H1 (cell line): ENCODE measurements around the gene UMODL1.

Experiments used
- ASH2L ChIP-seq: fragments of 200-600, 300-600 bp; sonication (generic); IDR thresholded peaks from one replicate; pipeline ENCODE4 v1.7.1; 2017; ENCODE audit warnings: low read length
- CHD1 ChIP-seq: IDR thresholded peaks from 2 replicates; pipeline ENCODE4 v1.6.1; 2012; ENCODE audit warnings: low read depth, low read length, improper control_type of control experiment
- EP300 ChIP-seq, 2 experiments: IDR thresholded peaks; 1 replicate in 1 of 2; 2 replicates in 1 of 2; pipeline ENCODE4 v1.6.1; 2011 to 2012; ENCODE audit warnings: low read depth in 2 of 2, low read length in 2 of 2, mild to moderate bottlenecking in 2 of 2, borderline replicate concordance in 1 of 2, inconsistent platforms in 1 of 2, moderate library complexity in 1 of 2
- POLR2A ChIP-seq, 2 experiments: IDR thresholded peaks; 1 replicate in 1 of 2; 2 replicates in 1 of 2; pipeline ENCODE4 v1.6.1; 2011; ENCODE audit warnings: low read depth in 2 of 2, low read length in 2 of 2, mild to moderate bottlenecking in 2 of 2; ENCODE audit errors: control extremely low read depth in 1 of 2
- YY1 ChIP-seq: IDR thresholded peaks from 2 replicates; pipeline ENCODE4 v1.6.1; 2011; ENCODE audit warnings: low read depth, mild to moderate bottlenecking, low read length
- TF ChIP-seq, protein P1 (sequence below): fragments of 300-600 bp; sonication (generic); IDR thresholded peaks from 2 replicates; pipeline ENCODE4 v1.7.1; 2012; ENCODE audit warnings: low read length, moderate library complexity, mild to moderate bottlenecking, inconsistent platforms; ENCODE audit not compliant: insufficient replicate concordance
- TF ChIP-seq, protein P2 (sequence below): IDR thresholded peaks from 2 replicates; pipeline ENCODE4 v1.6.1; 2012; ENCODE audit warnings: inconsistent platforms
- TF ChIP-seq, protein P3 (sequence below): IDR thresholded peaks from 2 replicates; pipeline ENCODE4 v1.6.1; 2012; ENCODE audit warnings: inconsistent platforms
- TF ChIP-seq, protein P4 (sequence below), 3 experiments: IDR thresholded peaks; 1 replicate in 2 of 3; 2 replicates in 1 of 3; pipeline versions ENCODE4 v1.5.1 to v1.6.1; 2011; ENCODE audit warnings: low read length in 3 of 3, mild to moderate bottlenecking in 3 of 3, inconsistent platforms in 2 of 3, low read depth in 1 of 3, moderate library complexity in 1 of 3; ENCODE audit not compliant: insufficient read depth in 1 of 3; ENCODE audit errors: control extremely low read depth in 1 of 3

DNA sequence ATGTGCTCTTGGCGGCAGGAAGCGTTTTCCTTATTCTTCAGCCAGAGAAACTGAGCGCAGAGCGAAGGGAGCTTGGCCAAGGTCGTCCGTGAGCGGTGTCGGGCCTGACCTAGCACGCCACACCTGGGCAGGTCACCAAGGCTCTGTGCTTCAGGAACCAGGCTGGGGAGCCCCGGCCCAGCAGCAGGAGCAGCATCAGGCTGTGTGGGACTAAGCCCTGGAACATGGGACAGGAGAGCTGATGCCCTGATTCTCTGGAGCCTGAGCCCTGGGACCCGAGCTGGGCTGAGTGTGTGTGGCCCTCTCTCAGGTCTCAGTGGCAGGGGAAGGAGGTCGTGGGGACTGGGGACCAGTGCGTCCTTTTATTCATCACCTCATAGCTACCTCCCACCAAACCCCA, 82.6 kb downstream of the UMODL1 start:
- TF ChIP-seq, protein P1, sequence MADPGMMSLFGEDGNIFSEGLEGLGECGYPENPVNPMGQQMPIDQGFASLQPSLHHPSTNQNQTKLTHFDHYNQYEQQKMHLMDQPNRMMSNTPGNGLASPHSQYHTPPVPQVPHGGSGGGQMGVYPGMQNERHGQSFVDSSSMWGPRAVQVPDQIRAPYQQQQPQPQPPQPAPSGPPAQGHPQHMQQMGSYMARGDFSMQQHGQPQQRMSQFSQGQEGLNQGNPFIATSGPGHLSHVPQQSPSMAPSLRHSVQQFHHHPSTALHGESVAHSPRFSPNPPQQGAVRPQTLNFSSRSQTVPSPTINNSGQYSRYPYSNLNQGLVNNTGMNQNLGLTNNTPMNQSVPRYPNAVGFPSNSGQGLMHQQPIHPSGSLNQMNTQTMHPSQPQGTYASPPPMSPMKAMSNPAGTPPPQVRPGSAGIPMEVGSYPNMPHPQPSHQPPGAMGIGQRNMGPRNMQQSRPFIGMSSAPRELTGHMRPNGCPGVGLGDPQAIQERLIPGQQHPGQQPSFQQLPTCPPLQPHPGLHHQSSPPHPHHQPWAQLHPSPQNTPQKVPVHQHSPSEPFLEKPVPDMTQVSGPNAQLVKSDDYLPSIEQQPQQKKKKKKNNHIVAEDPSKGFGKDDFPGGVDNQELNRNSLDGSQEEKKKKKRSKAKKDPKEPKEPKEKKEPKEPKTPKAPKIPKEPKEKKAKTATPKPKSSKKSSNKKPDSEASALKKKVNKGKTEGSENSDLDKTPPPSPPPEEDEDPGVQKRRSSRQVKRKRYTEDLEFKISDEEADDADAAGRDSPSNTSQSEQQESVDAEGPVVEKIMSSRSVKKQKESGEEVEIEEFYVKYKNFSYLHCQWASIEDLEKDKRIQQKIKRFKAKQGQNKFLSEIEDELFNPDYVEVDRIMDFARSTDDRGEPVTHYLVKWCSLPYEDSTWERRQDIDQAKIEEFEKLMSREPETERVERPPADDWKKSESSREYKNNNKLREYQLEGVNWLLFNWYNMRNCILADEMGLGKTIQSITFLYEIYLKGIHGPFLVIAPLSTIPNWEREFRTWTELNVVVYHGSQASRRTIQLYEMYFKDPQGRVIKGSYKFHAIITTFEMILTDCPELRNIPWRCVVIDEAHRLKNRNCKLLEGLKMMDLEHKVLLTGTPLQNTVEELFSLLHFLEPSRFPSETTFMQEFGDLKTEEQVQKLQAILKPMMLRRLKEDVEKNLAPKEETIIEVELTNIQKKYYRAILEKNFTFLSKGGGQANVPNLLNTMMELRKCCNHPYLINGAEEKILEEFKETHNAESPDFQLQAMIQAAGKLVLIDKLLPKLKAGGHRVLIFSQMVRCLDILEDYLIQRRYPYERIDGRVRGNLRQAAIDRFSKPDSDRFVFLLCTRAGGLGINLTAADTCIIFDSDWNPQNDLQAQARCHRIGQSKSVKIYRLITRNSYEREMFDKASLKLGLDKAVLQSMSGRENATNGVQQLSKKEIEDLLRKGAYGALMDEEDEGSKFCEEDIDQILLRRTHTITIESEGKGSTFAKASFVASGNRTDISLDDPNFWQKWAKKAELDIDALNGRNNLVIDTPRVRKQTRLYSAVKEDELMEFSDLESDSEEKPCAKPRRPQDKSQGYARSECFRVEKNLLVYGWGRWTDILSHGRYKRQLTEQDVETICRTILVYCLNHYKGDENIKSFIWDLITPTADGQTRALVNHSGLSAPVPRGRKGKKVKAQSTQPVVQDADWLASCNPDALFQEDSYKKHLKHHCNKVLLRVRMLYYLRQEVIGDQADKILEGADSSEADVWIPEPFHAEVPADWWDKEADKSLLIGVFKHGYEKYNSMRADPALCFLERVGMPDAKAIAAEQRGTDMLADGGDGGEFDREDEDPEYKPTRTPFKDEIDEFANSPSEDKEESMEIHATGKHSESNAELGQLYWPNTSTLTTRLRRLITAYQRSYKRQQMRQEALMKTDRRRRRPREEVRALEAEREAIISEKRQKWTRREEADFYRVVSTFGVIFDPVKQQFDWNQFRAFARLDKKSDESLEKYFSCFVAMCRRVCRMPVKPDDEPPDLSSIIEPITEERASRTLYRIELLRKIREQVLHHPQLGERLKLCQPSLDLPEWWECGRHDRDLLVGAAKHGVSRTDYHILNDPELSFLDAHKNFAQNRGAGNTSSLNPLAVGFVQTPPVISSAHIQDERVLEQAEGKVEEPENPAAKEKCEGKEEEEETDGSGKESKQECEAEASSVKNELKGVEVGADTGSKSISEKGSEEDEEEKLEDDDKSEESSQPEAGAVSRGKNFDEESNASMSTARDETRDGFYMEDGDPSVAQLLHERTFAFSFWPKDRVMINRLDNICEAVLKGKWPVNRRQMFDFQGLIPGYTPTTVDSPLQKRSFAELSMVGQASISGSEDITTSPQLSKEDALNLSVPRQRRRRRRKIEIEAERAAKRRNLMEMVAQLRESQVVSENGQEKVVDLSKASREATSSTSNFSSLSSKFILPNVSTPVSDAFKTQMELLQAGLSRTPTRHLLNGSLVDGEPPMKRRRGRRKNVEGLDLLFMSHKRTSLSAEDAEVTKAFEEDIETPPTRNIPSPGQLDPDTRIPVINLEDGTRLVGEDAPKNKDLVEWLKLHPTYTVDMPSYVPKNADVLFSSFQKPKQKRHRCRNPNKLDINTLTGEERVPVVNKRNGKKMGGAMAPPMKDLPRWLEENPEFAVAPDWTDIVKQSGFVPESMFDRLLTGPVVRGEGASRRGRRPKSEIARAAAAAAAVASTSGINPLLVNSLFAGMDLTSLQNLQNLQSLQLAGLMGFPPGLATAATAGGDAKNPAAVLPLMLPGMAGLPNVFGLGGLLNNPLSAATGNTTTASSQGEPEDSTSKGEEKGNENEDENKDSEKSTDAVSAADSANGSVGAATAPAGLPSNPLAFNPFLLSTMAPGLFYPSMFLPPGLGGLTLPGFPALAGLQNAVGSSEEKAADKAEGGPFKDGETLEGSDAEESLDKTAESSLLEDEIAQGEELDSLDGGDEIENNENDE = no peak
- TF ChIP-seq, protein P2, sequence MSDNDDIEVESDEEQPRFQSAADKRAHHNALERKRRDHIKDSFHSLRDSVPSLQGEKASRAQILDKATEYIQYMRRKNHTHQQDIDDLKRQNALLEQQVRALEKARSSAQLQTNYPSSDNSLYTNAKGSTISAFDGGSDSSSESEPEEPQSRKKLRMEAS = no peak
- TF ChIP-seq POLR2A (IDR thresholded peaks at IDR 0.05; ENCODE audit: control extremely low read depth in 1 of 2, low read depth in 2 of 2, low read length in 2 of 2) (no peak), ASH2L (no peak), EP300 (IDR thresholded peaks at IDR 0.05; ENCODE audit: borderline replicate concordance in 1 of 2, low read depth in 2 of 2, low read length in 2 of 2) (no peak), CHD1 (no peak), YY1 (no peak)
- TF ChIP-seq, protein P3, sequence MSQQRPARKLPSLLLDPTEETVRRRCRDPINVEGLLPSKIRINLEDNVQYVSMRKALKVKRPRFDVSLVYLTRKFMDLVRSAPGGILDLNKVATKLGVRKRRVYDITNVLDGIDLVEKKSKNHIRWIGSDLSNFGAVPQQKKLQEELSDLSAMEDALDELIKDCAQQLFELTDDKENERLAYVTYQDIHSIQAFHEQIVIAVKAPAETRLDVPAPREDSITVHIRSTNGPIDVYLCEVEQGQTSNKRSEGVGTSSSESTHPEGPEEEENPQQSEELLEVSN = no peak
- TF ChIP-seq, protein P4, sequence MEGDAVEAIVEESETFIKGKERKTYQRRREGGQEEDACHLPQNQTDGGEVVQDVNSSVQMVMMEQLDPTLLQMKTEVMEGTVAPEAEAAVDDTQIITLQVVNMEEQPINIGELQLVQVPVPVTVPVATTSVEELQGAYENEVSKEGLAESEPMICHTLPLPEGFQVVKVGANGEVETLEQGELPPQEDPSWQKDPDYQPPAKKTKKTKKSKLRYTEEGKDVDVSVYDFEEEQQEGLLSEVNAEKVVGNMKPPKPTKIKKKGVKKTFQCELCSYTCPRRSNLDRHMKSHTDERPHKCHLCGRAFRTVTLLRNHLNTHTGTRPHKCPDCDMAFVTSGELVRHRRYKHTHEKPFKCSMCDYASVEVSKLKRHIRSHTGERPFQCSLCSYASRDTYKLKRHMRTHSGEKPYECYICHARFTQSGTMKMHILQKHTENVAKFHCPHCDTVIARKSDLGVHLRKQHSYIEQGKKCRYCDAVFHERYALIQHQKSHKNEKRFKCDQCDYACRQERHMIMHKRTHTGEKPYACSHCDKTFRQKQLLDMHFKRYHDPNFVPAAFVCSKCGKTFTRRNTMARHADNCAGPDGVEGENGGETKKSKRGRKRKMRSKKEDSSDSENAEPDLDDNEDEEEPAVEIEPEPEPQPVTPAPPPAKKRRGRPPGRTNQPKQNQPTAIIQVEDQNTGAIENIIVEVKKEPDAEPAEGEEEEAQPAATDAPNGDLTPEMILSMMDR (IDR thresholded peaks at IDR 0.05; ENCODE audit: control extremely low read depth in 1 of 3, insufficient read depth in 1 of 3, low read depth in 1 of 3, low read length in 3 of 3) = no peak
